GM21526 (cell line): ENCODE data around the gene NREP.

Experiments used
- ATAC-seq: cut with Tn5 transposase; IDR thresholded peaks from one replicate; pipeline ENCODE4 v1.9.1; 2021; ENCODE audit warnings: moderate library complexity; ENCODE audit not compliant: unreplicated experiment, low FRiP score

The NREP gene

GRCh38 chr5:111699324-111699723, 57.7 kb downstream of the NREP start:
- no peak for ATAC-seq

- no peak for ATAC-seq
These were observed 58.9 kb downstream of the NREP start for GRCh38 chr5:111697881-111698757.

GRCh38 chr5:111697215-111697614, 59.8 kb downstream of the NREP start:
- ATAC-seq, result no peak

GRCh38 chr5:111695991-111696390, 61.0 kb downstream of the NREP start:
- ATAC-seq, result no peak

GRCh38 chr5:111694133-111694532, 62.9 kb downstream of the NREP start:
- no peak for ATAC-seq

- ATAC-seq, result no peak
These were observed 65.1 kb downstream of the NREP start for GRCh38 chr5:111691914-111692313.

- ATAC-seq, result no peak
These were observed 65.5 kb downstream of the NREP start for GRCh38 chr5:111691508-111691907.

GRCh38 chr5:111689357-111689935, 67.5 kb downstream of the NREP start:
- ATAC-seq, result no peak

GRCh38 chr5:111685969-111686368, 71.0 kb downstream of the NREP start:
- ATAC-seq, result peak; percentile 80

- no peak for ATAC-seq
These were observed 74.4 kb downstream of the NREP start for GRCh38 chr5:111682641-111683040.

GRCh38 chr5:111682121-111682520, 74.9 kb downstream of the NREP start:
- ATAC-seq, result no peak

GRCh38 chr5:111681414-111682120, 75.4 kb downstream of the NREP start:
- ATAC-seq, result no peak

GRCh38 chr5:111680737-111681413, 76.1 kb downstream of the NREP start:
- ATAC-seq, result no peak

- no peak for ATAC-seq
These were observed 77.4 kb downstream of the NREP start for GRCh38 chr5:111679611-111680010.
